ENCODE results near the gene FAM234B.

- TF ChIP-seq FOXJ3 (CRISPR knock-in tag; IDR thresholded peaks at IDR 0.05) (no peak), MAX (IDR thresholded peaks at IDR 0.05; ENCODE audit: low read depth) (no peak), POLR2AphosphoS5 (IDR thresholded peaks at IDR 0.05; ENCODE audit: low read depth, low read length) (no peak), CTCF (IDR thresholded peaks at IDR 0.05) (no peak), EP300 (IDR thresholded peaks at IDR 0.05; ENCODE audit: borderline replicate concordance in 1 of 2, low read depth in 1 of 2, low read length in 1 of 2) (no peak), NRF1 (IDR thresholded peaks at IDR 0.05; ENCODE audit: low read depth, low read length) (no peak), SIN3A (IDR thresholded peaks at IDR 0.05; ENCODE audit: borderline replicate concordance, low read depth, low read length) (no peak), GABPA (IDR thresholded peaks at IDR 0.05; ENCODE audit: low read depth) (no peak), SMC3 (IDR thresholded peaks at IDR 0.05; ENCODE audit: low read depth, low read length) (no peak)
These were observed 81.8 kb downstream of the FAM234B start for GRCh38 chr12:13125996-13126395.

Measured in SK-N-SH (cell line).